K562 (cell line): Measurements from ENCODE around the gene MLXIPL. TPM values are rescaled to one million over a fixed set of nuclear protein-coding genes. Genes with fewer than 3 reads are reported as not detected.

Experiments used
- CHAMP1 ChIP-seq: fragments of 450-650 bp; IDR thresholded peaks from 2 replicates; pipeline ENCODE4 v1.6.1; 2016; ENCODE audit warnings: mild to moderate bottlenecking
- MXD1 ChIP-seq: fragments of 250-450 bp; sonication (Bioruptor Pico); IDR thresholded peaks from 2 replicates; pipeline ENCODE4 v1.8.0; 2021; ENCODE audit warnings: borderline replicate concordance, mild to moderate bottlenecking, moderate library complexity; ENCODE audit not compliant: poor library complexity, severe bottlenecking
- MXI1 ChIP-seq: IDR thresholded peaks from 2 replicates; pipeline ENCODE4 v1.6.1; 2011; ENCODE audit warnings: low read depth, mild to moderate bottlenecking, improper control_type of control experiment, low read length
- NFIX ChIP-seq: fragments of 250-450 bp; sonication (Bioruptor Pico); IDR thresholded peaks from 2 replicates; pipeline ENCODE4 v1.4.0; 2020; ENCODE audit warnings: low read depth, mild to moderate bottlenecking, moderate library complexity
- SMAD1 ChIP-seq: fragments of 150-350 bp; IDR thresholded peaks from 2 replicates; pipeline ENCODE4 v1.6.1; 2014; ENCODE audit warnings: low read length, low read depth; ENCODE audit not compliant: partially characterized antibody
- SPI1 ChIP-seq: IDR thresholded peaks from 2 replicates; pipeline ENCODE4 v1.6.1; 2011; ENCODE audit warnings: low read depth, low read length, control low read depth, borderline replicate concordance
- SREBF2 ChIP-seq: sonication (generic); formaldehyde crosslinking; IDR thresholded peaks from 2 replicates; pipeline ENCODE4 v1.4.0; 2020; ENCODE audit warnings: mild to moderate bottlenecking, missing genetic modification reagents
- ZNF431 ChIP-seq: sonication (generic); formaldehyde crosslinking; IDR thresholded peaks from 2 replicates; pipeline ENCODE4 v1.8.0; 2022; ENCODE audit warnings: mild to moderate bottlenecking, missing genetic modification reagents
- ZNF639 ChIP-seq, 2 experiments: fragments of 200-800 bp in 1 of 2; sonication (Bioruptor generic) in 1 of 2; sonication (generic) in 1 of 2; formaldehyde crosslinking in 1 of 2; IDR thresholded peaks in 1 of 2; conservative IDR thresholded peaks in 1 of 2; 2 replicates each; pipeline versions ENCODE4 v1.5.0 to v1.6.1; 2016 to 2020; ENCODE audit warnings: missing compliant biosample characterization in 1 of 2, missing genetic modification characterization in 1 of 2, missing genetic modification reagents in 1 of 2
- polyA plus RNA-seq, 8 experiments: library from polyadenylated mRNA; depleted of rRNA in 4 of 8; stranded (reverse) in 5 of 8; unstranded in 3 of 8; fragments of >200 nt; fragmentation: Nextera tagmentation in 2 of 8; fragmentation: Illumina TruSeq in 1 of 8; extraction: Ambion mirVana in 2 of 8; extraction: Trizol in 1 of 8; gene quantifications; 2 replicates each; pipeline versions ENCODE4 v1.2.1 to v1.2.3, GENCODE V29; 2011 to 2014; ENCODE audit warnings: inconsistent platforms in 1 of 8, missing spikeins in 1 of 8
- total RNA-seq, 7 experiments: library from RNA; depleted of rRNA in 6 of 7; stranded (reverse); fragments of >200 nt in 6 of 7; fragmentation: Illumina TruSeq in 2 of 7; extraction: Trizol in 2 of 7; gene quantifications; 2 replicates each; pipeline versions ENCODE4 v1.2.1 to v1.2.3, GENCODE V29; 2011 to 2021; ENCODE audit warnings: low replicate concordance in 1 of 7

The MLXIPL gene
- total and polyA plus RNA-seq, 9 of the 15 experiments (the other 6 are each of a cell fraction or from before 2014, with no cell fraction given) = 0.11 to 18.4 (median 1.4) TPM

- TF ChIP-seq CHAMP1 = no peak
- no peak for TF ChIP-seq MXI1
- peak in 1 of 2 experiments; percentile 50; a peak in 1 of 4 replicates for TF ChIP-seq ZNF639 (CRISPR knock-in tag; conservative IDR thresholded peaks at IDR 0.05 in 1 of 2, IDR thresholded peaks at IDR 0.05 in 1 of 2)
- no peak for TF ChIP-seq SREBF2
- peak; percentile 39; the same call in 1 of the 2 replicates for TF ChIP-seq SPI1
- no peak for TF ChIP-seq NFIX (CRISPR knock-in tag)
- no peak for TF ChIP-seq MXD1 (CRISPR knock-in tag)
- TF ChIP-seq SMAD1 = no peak
- no peak for TF ChIP-seq ZNF431 (CRISPR knock-in tag)
Measured at GRCh38 chr7:73573276-73573675, 51.0 kb downstream of the MLXIPL start (continued).
